BLaER1 treated with 17β-estradiol and CSF1 and Interleukin-3, amounts not matched to agents 10 nM and 100 nM (cell line): ENCODE measurements around the gene KIF3B.
"Not testable (repeated sequence)": the region's sequence is repeated elsewhere in the genome, so short reads cannot be mapped to it uniquely, and the experiment has no call there.

ENCODE experiments used
- H3K27ac ChIP-seq, 11 experiments: shearing (Covaris generic); formaldehyde crosslinking; 2 replicates each; pipeline ENCODE4 v1.8.1; 2022
- H3K27me3 ChIP-seq, 11 experiments: shearing (Covaris generic); formaldehyde crosslinking; 2 replicates each; pipeline ENCODE4 v1.8.1; 2022
- H3K36me3 ChIP-seq, 11 experiments: shearing (Covaris generic); formaldehyde crosslinking; 2 replicates each; pipeline ENCODE4 v1.8.1; 2022
- H3K4me1 ChIP-seq, 10 experiments: shearing (Covaris generic); formaldehyde crosslinking; 2 replicates each; pipeline ENCODE4 v1.8.1; 2022
- H3K4me2 ChIP-seq, 11 experiments: shearing (Covaris generic); formaldehyde crosslinking; 2 replicates each; pipeline ENCODE4 v1.8.1; 2022
- H3K4me3 ChIP-seq, 10 experiments: shearing (Covaris generic); formaldehyde crosslinking; 2 replicates each; pipeline ENCODE4 v1.8.1; 2022
- H3K9ac ChIP-seq, 11 experiments: shearing (Covaris generic); formaldehyde crosslinking; 2 replicates each; pipeline ENCODE4 v1.8.1; 2022
- H3K9me3 ChIP-seq, 11 experiments: shearing (Covaris generic); formaldehyde crosslinking; replicated peaks in 1 of 11; 2 replicates each; pipeline ENCODE4 v1.8.1; 2022
- H4K20me1 ChIP-seq, 11 experiments: shearing (Covaris generic); formaldehyde crosslinking; 2 replicates each; pipeline ENCODE4 v1.8.1; 2022
- Cebpa-rat ChIP-seq, 11 experiments: shearing (Covaris generic); IDR thresholded peaks; 2 replicates each; pipeline ENCODE4 v1.8.1; 2022

The KIF3B gene

DNA sequence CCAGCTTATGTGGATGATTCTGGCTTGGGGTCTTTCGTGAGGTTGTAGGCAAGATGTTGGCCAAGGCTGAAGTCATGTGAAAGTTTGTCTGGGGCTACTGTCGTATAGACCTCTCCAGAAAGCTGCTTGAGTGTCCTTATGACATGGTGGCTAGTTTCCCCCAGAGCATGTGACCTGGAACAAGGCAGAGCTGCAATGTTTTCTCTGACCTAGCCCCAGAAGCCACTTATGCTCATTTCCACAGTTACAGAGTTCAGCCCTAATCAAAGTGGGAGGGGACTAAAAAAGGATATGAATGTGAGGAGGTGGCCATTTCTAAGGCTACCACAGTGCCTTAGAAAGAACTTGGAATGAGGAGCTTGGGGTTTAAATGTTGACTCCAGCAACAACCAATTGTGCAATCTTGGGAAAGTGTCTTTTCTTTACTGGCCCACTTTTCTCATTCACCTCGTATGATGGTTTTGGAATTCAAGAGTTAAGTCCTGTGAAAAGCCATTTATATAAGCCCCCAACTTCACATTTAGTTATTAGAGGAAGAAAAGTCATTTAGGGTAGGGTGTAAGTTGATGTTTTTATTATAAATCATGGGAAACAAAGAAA, 74.8 kb downstream of the KIF3B start:
- 0 out of 22 replicates have a peak, but pooled peaks of 1 of the 11 experiments have one; percentile 18 for TF ChIP-seq Cebpa-rat (IDR thresholded peaks at IDR 0.05)

DNA sequence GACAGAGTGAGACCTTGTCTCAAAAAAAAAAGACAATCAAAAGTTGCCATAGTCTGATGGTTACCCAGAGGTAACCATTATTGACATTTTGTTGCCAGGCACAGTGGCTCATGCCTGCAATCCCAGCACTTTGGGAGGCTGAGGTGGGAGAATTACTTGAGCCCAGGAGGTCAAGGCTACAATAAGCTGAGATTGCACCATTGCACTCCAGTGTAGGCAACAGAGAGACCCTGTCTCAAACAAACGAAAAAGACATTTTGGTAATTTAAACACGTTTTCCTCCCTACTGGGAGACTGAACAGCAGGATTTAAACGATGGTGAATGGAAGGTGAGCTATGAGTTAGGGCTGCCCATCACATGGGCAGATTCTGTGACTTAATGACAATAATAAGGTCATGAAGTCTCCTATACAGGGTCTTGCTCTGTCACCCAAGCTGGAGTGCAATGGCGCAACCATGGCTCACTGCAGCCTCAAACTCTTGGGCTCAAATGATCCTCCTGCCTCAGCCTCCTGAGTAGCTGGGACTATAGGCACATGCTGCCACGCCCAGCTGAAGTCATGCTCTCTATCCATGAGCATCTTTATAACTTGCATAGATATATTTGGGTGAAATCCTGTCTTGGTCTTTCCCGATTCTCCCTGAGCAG, 76.5 kb downstream of the KIF3B start:
- H3K9me3 ChIP-seq, result no peaks in the 10 kb centered on the region
- no peak overlapping the region for H3K4me3 ChIP-seq
- peaks cover 0 to under 1% (median 0%) of the 10 kb centered on the region in 11 experiments; a peak in 7 of 22 replicates for H4K20me1 ChIP-seq
- no peak overlapping the region for H3K4me2 ChIP-seq
- TF ChIP-seq Cebpa-rat (IDR thresholded peaks at IDR 0.05), result no peak
- H3K27ac ChIP-seq, result no peak overlapping the region
- no peak overlapping the region for H3K9ac ChIP-seq
- H3K36me3 ChIP-seq, result no peaks in the 10 kb centered on the region
- peaks cover 29 to 45% (median 38%) of the 10 kb centered on the region in 10 experiments for H3K4me1 ChIP-seq
- H3K27me3 ChIP-seq, result no peaks in the 10 kb centered on the region

More for the DNA sequence above, 74.8 kb downstream of the KIF3B start:
- Histone ChIP-seq H4K20me1 (no peaks in the 10 kb centered on the region), H3K27me3 (no peaks in the 10 kb centered on the region), H3K9ac (no peak overlapping the region), H3K4me3 (no peak overlapping the region), H3K9me3 (no peaks in the 10 kb centered on the region), H3K4me2 (peak overlapping the region in 4 of 11 experiments; percentile 21 to 73 (median 40); a peak in 3 of 22 replicates), H3K27ac (no peak overlapping the region), H3K4me1 (peaks cover 28 to 50% (median 35%) of the 10 kb centered on the region in 10 experiments), H3K36me3 (no peaks in the 10 kb centered on the region)

DNA sequence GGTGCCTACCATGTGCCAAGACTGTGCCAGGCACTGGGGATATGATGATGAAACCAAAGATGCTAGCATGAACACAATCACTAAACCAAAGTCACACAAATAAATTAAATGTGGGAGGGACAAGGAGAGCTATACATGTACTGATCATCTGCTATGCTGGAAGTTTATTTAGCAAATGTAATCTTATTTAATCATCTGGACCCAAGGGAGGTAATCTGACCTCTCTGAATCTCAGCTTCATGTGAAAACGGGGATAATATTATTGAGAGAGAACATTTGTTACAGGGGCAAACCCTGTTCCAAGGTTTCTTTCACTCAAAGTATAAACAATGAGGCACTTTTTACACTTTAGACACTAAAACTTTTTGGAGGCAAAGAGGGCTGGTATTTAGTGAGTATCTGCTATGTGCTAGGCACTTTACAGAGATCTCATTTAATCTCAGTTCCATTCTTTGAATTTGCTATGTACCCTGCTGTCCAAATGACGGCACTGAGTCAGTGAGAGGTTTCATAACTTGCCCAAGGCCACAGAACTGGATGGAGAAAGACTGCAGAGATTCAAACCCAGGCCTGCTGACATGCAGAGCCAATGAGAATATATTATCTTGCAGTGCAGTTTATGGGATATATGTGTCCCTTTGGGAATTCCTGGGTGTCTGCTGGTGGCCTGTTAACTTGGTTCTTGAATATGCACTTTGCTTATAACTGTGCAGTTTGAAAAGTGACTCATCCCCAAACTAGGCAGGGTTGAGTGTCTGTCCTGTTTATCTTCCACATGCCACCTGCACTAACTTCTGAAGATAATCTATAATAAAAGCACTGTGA, 77.4 kb downstream of the KIF3B start:
- Histone ChIP-seq H3K4me2 (no peak overlapping the region), H3K27ac (no peak overlapping the region), H3K9ac (no peak overlapping the region), H3K4me3 (no peak overlapping the region), H3K36me3 (no peaks in the 10 kb centered on the region), H3K4me1 (peaks cover 21 to 43% (median 37%) of the 10 kb centered on the region in 10 experiments), H3K27me3 (no peaks in the 10 kb centered on the region), H4K20me1 (peaks cover 2 to 9% (median 8%) of the 10 kb centered on the region in 11 experiments; a peak in 17 of 22 replicates), H3K9me3 (no peaks in the 10 kb centered on the region)
- no peak for TF ChIP-seq Cebpa-rat (IDR thresholded peaks at IDR 0.05)

DNA sequence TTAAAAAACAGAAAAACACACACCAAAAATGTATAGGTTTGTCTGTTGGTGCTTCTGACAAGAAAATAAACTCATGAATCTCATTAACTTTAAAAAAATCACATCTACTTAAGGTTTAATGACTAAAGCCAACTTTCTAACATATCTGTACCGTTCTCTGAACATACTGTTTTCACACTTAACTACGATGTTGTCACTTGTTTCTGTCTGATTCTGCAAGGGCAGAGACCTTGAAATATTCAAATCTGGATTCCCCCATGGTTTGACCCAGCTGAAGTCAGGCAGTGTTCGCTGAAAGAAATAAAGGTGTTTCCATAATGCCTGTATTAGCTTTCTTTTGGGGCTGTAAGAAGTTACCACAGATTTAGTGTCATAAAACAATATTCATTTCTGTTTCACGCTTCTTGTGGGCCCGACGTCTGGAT, 78.0 kb downstream of the KIF3B start:
- no peaks in the 10 kb centered on the region for H3K9me3 ChIP-seq
- H3K36me3 ChIP-seq, result peaks cover 0 to 3% (median 0%) of the 10 kb centered on the region in 11 experiments; a peak in 1 of 22 replicates
- H4K20me1 ChIP-seq, result peaks cover 8 to 15% (median 14%) of the 10 kb centered on the region in 11 experiments; a peak in 20 of 22 replicates
- H3K27ac ChIP-seq, result no peak overlapping the region; a peak in 1 of 22 replicates
- TF ChIP-seq Cebpa-rat (IDR thresholded peaks at IDR 0.05), result no peak
- H3K27me3 ChIP-seq, result no peaks in the 10 kb centered on the region
- H3K9ac ChIP-seq, result no peak overlapping the region
- peak overlapping the region in 1 of 11 experiments; percentile 97; a peak in 3 of 22 replicates for H3K4me2 ChIP-seq
- H3K4me1 ChIP-seq, result peaks cover 25 to 42% (median 37%) of the 10 kb centered on the region in 10 experiments
- H3K4me3 ChIP-seq, result no peak overlapping the region

DNA sequence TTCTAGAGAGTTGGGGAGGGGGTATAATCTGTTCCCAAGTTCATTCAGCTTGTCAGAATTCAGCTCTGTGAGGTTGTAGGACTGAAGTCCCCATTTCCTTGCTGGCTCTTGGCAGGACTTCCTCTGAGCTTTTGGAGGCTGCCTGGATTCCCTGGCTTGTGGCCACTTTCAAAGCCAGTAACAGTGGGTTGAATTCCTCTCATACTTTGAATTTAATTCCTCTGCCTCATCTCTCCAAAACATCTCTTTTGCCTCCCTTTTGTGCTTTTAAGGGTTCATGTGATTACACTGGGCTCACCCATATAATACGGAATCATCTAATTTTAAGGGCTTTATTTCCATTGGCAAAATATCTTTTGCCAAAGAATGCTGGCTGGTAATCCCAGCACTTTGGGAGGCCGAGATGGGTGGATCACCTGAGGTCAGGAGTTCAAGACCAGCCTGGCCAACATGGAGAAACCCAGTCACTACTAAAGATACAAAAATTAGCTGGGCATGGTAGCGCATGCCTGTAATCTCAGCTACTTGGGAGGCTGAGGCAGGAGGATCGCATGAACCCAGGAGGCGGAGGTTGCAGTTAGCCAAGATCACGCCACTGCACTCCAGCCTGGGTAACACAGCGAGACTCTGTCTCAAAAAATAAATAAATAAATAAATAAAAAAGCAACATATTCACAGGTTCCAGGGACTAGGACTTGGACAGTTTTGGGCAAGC, 78.6 kb downstream of the KIF3B start:
- H3K4me3 ChIP-seq, H3K36me3 ChIP-seq, H3K9me3 ChIP-seq, H3K27me3 ChIP-seq: not testable (repeated sequence)
- peak overlapping the region in 8 of 11 experiments; percentile 97 to 100 (median 99); a peak in 13 of 22 replicates for H3K27ac ChIP-seq
- H3K4me1 ChIP-seq, result peaks cover 29 to 48% (median 37%) of the 10 kb centered on the region in 10 experiments
- H3K9ac ChIP-seq, result peak overlapping the region in 8 of 11 experiments; percentile 96 to 100 (median 98); a peak in 12 of 22 replicates
- peak overlapping the region in 10 of 11 experiments; percentile 75 to 97 (median 90); a peak in 17 of 22 replicates for H3K4me2 ChIP-seq
- H4K20me1 ChIP-seq, result peaks cover 15 to 22% (median 21%) of the 10 kb centered on the region in 11 experiments; a peak in 21 of 22 replicates

DNA sequence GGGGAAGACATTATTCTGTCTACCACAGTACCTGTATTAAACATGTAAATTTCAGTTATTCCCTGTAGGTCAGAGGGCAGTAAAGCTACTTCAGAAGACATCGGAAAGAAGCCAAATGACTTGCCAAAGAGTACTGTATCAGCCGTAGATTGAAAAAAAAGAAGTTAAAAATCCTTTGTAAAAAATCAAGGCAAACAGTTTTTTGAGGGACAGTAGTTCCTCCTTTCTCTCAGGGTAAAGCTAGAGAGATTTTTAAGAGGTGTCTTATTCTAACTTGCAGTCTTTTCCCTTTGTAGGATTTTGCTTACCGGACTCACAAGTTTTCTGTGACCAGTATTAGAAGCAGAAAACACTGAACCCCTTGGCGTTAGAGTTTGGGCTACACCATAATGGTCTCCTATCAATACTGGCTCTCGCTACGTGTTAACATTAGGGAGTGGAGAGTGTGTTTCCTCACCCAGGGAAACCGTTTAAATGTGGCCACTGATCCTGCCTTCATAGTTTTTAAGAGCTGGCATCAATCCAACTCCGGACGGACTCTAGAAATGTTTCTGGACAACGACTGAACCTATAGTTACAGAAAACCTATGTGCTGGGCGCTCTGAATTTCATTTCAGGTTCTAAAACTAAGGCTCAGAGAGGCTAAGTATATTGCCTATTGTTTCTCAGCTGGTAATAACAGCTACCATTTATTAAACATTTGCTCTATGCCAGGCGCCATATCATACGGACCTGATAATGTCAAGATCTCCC, 79.3 kb downstream of the KIF3B start:
- H3K9ac ChIP-seq, result peak overlapping the region; percentile 96 to 100 (median 99)
- H3K4me3 ChIP-seq, result peak overlapping the region; percentile 70 to 95 (median 82)
- H3K27me3 ChIP-seq, result no peaks in the 10 kb centered on the region
- peaks cover 22 to 29% (median 28%) of the 10 kb centered on the region in 11 experiments; a peak in 21 of 22 replicates for H4K20me1 ChIP-seq
- H3K4me2 ChIP-seq, result peak overlapping the region; percentile 75 to 97 (median 89)
- no peaks in the 10 kb centered on the region for H3K9me3 ChIP-seq
- peaks cover 36 to 55% (median 42%) of the 10 kb centered on the region in 10 experiments for H3K4me1 ChIP-seq
- peaks cover 0 to 17% (median 5%) of the 10 kb centered on the region in 11 experiments; a peak in 7 of 22 replicates for H3K36me3 ChIP-seq
- H3K27ac ChIP-seq, result peak overlapping the region; percentile 97 to 100 (median 99); a peak in 21 of 22 replicates
- no peak for TF ChIP-seq Cebpa-rat (IDR thresholded peaks at IDR 0.05)

DNA sequence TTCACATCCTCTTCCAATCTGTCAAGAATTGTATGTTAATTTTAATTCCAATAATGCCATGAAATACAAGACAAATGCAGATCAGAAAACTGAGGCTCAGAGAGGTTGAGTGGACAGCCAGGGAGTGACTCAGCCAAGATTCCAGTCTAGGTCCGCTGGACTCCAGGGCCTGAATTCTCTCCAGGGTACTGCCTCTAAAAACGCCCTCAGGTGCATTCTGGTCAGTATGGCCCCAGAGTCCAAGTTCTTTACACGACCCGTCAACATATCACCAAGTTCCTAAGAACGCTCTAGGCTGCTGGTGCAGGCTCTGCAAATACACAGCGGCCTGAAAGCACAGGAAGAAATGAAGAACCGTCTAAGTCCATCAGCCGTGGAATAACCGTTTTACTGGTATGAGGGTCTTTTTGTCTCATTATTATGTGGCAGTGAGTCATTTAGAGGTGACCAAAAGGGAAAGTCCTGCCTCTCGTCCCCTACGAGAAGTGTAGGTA, 80.0 kb downstream of the KIF3B start:
- H3K27me3 ChIP-seq, result no peaks in the 10 kb centered on the region
- H3K4me1 ChIP-seq, result peaks cover 42 to 55% (median 49%) of the 10 kb centered on the region in 10 experiments
- peak overlapping the region; percentile 96 to 100 (median 99) for H3K9ac ChIP-seq
- peaks cover 28 to 35% (median 34%) of the 10 kb centered on the region in 11 experiments; a peak in 21 of 22 replicates for H4K20me1 ChIP-seq
- H3K9me3 ChIP-seq, result no peaks in the 10 kb centered on the region
- H3K36me3 ChIP-seq, result peaks cover 0 to 19% (median 7%) of the 10 kb centered on the region in 11 experiments; a peak in 7 of 22 replicates
- TF ChIP-seq Cebpa-rat (IDR thresholded peaks at IDR 0.05), result no peak
- peak overlapping the region; percentile 70 to 95 (median 82) for H3K4me3 ChIP-seq
- H3K27ac ChIP-seq, result peak overlapping the region; percentile 97 to 100 (median 99)
- peak overlapping the region; percentile 75 to 97 (median 89) for H3K4me2 ChIP-seq
